Measurements from ENCODE around the gene INPP4B.
"Not testable (repeated sequence)": the region's sequence is repeated elsewhere in the genome, so short reads cannot be mapped to it uniquely, and the experiment has no call there.

The INPP4B gene

DNA sequence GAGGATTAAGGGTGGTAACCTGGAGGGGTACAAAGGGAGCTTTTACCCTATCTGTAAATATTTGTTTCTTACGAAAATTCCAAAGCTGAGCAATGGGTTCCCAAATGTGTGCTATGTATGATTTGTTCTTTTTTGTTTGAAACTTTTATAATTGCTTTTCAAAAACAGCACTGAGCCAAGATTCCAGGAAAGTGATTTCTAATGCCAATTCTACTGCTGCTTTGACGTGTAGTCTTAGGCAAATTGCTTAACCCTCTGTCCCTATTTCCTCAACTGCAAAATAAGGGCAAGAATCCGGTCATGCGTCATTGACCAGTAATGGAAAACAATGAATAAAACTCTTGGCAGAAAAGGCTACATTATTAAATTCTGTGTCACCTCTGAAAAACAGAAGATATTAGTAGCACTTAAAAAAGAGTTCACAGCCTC is 755.0 kb downstream of the INPP4B start:
- no peak for DNase-seq (ENCODE audit: low read depth in 2 of 2)

DNA sequence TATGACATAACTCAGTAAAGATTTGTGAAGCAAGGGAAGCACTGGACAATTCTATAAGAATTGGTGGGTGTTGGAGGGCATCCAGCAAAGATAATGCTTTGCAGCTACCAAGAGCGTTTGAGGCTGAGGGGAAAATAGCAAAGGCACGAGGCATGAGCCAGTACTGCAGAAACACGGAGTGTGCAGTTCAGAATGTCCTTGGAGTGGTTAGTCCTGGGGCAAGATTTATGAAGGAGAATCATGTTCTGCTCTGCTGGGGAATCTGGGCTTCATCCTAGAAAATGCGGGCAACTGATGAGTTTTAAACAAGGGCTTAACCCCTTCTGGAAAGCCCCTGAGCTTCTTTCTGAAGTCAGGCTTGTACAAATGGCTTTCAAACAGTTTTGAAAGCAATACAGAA is 757.2 kb downstream of the INPP4B start:
- DNase-seq (ENCODE audit: low read depth in 2 of 2), result no peak

DNA sequence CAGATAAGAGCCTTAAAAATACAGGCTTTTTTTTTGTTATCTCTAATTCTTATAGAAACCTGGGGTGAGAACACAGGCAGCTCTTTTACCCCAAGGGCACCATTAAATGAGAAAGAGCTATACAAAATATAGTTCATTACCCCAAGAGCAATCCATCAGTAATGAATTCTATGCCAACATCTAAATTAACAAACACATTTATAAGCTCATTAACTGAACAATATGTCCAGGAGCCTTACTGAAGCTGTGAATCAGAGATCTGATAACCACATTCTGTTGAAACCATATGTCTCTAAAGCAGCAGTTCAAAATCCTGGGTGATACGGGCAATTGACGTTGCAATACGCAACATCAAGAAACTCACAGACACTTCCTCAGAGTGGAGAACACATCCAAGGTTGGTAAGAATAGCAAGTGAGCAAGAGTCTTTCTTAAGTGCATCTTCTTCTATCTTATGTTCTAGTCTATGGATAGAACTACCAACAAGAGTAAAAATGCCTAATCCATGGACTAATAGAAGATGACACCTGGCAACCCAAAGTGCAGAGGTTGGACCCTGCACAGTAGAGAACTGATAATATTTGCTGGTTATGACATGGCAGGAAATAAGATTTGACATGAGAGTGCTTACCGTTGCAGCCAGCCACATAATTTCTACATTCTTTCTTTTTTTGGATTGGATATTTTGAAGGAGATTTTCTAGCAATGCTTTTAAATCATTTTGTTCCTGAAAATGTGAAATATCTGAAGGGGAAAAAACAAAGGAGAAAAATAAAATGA is 760.4 kb downstream of the INPP4B start:
- no peak for DNase-seq (ENCODE audit: low read depth in 2 of 2)

DNA sequence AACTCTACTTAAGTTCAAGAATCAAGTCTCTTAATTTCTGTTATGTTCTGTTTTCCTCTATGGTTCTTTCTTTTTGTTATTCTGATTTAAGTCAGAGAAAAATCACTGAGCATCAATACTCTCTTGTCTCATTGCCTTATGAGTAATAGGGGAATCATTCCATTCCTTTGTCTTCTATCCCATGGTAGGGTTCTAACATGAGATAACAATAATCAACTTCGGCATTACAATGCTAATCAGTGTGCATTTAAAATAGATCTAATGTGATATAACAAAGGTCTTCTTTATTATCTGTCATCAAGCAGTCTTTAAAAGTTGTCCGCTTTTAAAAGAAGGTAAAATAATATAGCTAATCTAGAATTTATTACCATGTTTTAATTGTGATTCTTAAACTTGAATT is 762.8 kb downstream of the INPP4B start:
- no peak for DNase-seq (ENCODE audit: low read depth in 2 of 2)

DNA sequence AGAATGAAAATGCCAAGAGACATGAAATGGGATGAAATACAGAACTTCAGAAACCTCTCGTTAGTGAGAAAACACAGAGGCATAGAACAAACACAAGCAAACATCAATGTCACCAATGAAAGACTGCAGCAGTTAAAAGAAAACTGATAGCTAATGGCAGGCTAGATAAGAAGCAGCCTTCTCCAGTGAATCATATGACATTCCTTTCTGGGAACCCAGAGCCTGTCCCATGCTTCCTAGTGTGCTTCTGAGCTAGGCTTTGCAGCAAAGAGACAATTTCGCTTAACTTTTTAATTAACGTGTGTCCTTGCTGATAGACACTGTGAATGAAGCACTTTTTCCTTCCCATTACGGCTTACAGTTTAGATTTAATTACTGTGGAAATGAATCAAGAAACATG is 765.1 kb downstream of the INPP4B start:
- DNase-seq (ENCODE audit: low read depth in 2 of 2), result no peak

DNA sequence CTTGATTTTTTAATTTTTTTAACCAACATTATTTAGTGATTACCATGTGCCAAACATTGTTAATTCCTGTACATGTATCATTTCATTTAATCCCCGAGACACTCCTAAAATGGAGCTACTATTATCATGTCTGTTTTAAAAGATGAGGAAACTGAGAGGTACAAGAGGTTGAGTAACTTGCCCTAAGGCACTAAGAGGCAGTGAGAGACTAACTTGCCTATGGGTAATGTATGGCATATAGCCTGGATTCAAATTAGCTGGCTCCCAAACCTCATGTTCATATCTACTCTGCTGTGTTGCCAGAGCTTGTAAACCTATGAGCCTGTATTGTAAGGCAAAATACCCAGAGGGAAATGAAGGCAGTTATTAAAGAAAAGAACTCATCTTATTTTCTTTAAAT is 766.1 kb downstream of the INPP4B start:
- DNase-seq (ENCODE audit: low read depth in 2 of 2), result no peak

DNA sequence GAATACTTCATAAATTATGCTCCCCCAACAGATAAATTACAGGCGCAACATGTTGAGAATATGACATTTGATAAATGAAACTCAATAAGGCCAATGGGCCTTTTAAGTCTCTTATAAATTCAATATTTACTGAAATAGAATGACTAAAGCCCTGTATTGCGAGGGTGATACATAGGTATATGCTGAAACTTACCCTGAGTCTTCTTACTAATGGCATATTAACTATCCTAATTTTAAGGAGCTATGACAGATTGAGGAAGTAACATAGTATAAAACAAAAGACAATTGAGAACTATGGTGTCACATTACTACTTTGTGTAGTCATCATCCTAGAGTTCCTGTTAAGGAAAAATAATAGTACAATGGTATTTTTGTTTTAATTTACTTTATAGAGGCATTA is 769.1 kb downstream of the INPP4B start:
- DNase-seq (ENCODE audit: low read depth in 2 of 2), result no peak

DNA sequence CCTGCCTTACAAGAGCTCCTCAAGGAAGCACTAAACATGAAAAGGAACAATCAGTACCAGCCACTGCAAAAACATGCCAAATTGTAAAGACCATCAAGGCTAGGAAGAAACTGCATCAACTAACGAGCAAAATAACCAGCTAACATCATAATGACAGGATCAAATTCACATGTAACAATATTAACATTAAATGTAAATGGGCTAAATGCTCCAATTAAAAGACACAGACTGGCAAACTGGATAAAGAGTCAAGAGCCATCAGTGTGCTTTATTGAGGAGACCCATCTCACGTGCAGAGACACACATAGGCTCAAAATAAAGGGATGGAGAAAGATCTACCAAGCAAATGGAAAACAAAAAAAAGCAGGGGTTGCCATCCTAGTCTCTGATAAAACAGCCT is 777.8 kb downstream of the INPP4B start:
- DNase-seq (ENCODE audit: low read depth in 2 of 2), result not testable (repeated sequence)

DNA sequence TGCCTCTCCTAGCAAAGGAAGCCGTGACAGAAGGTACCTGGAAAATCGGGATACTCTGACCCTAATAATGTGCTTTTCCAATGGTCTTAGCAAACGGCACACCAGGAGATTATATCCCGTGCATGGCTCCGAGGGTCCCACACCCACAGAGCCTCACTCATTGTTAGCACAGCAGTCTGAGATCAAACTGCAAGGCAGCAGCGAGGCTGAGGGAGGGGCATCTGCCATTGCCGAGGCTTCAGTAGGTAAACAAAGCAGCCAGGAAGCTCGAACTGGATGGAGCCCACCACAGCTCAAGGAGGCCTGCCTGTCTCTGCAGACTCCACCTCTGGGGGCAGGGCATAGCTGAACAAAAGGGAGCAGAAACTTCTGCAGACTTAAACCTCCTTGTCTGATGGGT is 779.5 kb downstream of the INPP4B start:
- DNase-seq (ENCODE audit: low read depth in 2 of 2), result not testable (repeated sequence)

DNA sequence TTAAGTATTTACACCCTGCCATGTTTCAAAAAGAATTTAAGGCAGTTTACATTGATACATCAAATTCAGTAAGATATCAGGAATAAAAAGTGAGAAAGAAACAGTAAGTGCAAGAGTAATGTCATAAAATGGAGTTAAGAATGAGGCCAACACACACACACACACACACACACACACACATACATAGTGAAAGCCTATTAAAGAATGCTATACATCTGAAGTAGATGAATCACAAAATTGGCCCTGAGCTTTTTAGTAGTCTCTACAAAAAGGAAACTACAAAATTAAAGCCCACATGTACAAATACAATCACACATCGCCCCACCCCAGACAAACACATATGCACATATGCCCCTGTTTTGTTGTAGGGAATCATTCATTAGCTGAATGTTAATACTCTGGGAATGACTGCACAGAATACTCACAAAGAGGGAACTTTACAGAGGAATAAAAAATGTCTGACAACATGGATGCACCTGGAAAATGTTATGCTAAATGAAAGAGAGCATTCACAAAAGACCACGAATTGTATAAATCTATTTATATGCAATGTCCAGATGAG is 780.9 kb downstream of the INPP4B start:
- no peak for DNase-seq (ENCODE audit: low read depth in 2 of 2)

DNA sequence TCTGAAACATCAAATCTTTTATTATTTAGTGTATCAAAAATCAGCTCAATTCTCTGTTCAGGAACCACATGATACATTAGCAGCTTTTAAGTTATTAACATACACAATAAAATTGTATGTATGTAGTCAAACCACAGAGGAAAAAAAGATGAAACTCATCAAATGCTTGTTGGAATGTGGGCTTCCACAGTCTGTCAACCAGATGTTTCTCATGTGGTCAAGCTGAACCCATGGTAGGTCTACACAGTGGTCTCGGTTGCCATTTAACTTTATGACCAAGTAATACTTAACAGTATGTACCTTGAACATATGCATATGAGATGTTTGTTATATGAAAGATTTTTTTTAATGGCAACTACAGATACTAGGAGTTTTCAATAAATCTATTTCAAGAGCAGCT is 781.9 kb downstream of the INPP4B start:
- no peak for DNase-seq (ENCODE audit: low read depth in 2 of 2)

DNA sequence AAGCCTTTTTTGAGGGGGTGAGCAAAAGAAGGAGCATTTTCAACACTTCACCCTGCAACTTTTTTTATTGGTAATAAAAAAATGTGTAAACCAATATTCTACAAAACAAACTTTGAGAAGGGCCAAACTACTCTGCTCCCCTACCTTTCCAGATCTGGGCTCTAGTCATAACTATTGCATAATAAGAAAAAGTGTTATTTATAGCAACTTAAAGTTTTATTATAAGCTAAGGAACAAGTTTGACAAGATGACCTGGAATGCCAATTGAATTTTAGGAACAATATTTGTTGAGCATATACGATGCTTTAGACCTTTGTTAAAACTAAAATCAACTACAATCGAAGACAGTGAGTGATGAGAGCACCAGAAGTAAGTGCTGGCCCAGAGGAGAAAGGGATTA is 800.1 kb downstream of the INPP4B start:
- DNase-seq (ENCODE audit: low read depth in 2 of 2), result no peak

DNA sequence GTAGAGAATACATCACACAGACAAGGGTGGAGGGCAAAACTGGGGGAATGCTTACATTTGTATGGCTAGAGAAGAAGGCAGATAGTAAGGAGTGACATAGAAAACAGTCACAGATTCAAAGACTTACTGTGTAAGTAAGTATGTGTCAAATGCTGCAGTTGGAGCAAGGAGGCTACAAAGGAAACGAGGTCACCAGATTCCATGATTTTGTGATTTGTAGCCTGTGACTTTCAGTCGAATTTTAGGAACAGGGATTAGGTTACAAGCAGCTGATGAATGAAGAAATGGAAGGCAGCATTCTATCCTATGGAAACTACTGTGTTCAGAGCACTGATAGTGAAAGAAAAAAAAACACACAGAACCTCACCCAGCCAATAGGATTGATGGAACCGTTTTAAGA is 801.8 kb downstream of the INPP4B start:
- DNase-seq (ENCODE audit: low read depth in 2 of 2), result no peak

DNA sequence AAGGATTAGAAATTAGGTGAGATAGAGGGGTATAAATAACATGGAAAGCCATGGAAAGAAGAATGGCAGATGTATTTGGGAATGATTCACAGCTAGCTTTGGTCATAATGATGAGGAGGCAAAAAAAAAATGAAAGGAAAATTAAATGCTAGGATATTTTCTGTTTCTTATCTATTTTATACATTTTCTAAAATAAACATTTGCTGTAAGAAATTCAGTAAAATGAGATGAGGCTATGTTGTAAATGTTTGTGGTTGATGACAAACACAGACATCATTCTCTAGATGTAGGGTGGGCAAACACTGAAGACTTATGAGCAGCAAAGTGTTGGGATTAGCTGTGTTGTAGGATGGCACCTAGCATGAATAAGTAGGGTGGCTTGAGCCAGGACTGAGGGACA is 802.6 kb downstream of the INPP4B start:
- no peak for DNase-seq (ENCODE audit: low read depth in 2 of 2)

DNA sequence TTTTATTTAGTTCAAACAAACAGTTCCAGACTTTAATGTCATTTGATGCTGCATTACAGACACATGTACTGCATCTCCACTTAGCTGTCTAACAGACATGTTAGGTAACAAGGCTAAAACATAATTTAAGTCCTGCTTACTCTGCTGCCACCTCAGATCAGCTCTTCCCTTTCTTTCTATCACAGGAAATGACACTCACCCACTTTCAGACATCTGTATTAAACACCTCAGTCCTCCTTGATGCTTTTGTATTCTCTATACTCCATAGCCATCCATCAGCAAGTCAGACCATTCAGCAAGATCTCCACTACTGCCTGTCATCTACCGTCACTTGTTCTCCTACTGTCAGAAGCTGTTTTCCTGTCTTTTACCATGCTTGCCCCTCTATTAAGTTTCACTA is 804.3 kb downstream of the INPP4B start:
- no peak for DNase-seq (ENCODE audit: low read depth in 2 of 2)

DNA sequence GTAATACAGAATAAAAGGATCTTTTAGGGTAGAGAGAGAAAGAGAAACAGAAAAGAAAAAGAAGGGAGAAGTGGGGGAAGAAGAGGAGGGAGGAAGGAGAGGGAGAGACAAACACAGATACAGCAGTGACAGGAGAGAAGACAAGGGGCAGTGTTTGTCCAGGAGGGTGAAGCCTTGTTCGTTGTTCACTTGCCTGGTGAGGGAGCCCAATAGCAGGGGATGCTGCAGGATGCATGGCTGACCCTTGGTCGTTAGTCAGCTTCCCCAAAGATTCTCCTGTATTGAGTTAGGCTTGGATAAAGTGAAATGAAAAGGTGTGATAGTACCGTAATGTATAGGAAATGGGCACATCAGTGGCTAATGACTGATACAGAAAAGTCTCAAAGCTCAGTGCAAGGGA is 806.1 kb downstream of the INPP4B start:
- DNase-seq (ENCODE audit: low read depth in 2 of 2), result no peak

DNA sequence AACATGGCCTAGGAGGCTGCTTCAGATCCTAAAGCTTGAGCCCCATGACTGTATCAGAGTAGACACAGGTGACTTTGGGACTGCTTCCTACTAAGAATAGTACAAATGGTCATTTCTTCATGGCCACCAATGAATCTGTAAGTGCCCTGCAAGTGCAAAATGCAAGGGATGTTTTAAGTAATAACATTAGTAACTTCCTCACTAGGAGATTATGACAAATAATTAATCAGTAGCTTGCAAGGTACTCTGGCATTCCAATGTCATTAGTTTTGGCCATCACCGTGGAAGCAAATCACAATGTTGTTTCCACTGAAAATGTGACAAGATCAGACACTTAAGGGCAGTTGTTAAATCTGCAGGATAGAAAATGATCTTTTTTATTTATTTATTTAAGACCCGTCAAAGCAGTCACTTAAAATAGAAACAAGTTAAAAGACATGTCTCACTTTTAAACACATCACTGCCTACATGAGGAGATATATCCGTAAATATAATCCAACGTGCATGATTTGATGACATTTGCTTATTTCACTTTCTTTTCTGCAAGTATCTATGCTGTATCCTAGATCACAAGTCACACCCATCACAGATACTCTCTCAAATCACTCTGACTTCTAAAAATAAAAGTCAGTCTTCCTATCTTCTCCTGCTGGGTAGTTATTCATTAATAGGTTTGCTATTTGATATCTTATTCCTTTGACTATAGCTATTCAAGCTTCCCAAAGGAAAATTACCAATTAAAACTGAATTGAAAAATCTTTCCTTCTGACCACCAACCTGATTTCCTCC is 809.1 kb downstream of the INPP4B start:
- DNase-seq (ENCODE audit: low read depth in 2 of 2), result no peak

DNA sequence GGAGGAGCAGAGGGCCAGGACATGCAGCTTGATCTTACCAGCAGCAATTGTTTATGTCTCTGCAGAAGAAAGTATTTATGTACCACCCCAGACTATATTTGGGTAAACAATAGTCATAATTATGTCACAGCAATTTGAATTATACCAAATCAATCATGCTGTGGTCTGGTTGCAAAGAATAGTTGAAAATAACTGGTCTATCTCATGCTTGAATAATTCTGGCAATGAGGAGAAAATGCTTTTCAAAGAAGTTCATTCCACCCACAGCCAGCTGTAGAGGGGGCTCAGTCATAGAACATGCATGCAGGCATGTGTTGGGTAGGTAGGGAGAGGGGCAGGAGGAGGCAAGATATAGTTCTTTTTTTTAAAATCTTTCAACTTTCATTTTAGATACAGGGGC is 810.5 kb downstream of the INPP4B start:
- DNase-seq (ENCODE audit: low read depth in 2 of 2), result no peak

DNA sequence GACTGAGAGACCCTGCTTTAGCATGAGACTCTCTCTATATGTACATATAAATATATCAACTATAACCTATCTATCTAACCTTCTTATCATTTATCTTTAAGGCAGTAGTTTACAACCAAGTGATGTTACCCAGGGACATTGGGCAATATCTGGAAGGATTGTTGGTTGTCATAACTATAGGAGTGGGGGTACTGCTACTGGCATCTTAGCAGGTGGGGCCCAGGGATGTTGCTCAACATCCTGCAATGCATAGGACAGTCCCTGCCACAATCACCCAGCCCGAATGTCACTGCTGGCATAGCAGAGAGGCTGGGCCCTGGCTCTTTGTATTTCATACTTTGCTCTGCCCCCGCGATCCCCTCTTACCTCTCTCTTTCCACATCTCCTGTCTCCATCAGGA is 812.0 kb downstream of the INPP4B start:
- no peak for DNase-seq (ENCODE audit: low read depth in 2 of 2)

DNA sequence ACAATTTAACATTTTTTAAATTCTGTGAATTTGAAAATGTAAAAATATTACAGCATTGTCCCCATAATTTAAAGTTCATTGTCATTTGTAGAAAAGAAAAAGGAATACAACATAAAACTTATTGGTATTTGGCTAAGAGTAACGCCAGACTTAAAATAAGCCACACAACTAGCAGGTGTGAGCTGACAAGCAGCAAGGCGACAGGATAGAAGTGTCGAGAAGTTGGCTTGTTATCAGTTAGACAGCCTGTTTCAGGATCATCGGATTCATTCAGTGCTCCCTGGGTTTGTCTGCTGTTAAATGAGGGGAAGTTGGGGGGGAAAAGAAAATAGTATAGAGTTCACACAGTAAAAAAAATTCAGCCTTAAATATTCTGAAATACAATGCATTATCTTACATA is 816.1 kb downstream of the INPP4B start:
- DNase-seq (ENCODE audit: low read depth in 2 of 2), result no peak

DNA sequence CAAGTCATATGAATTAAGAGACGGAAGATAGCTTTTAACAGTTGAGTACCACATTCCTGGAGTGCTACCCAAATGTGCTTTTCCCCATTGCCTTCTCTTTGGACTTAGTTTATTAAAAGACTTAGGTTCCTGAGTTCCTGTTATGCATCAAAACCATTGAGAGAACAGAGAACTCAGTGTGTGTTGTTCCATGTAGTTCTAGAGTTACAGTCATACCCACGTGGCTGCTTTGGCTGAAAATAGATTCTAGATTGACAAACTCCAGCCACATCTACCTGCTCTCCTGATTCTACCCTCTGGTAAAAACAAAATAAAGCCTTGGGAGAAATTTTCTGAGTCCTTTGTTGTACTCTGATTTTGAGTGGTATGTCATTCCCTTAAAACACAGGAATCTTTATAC is 824.3 kb downstream of the INPP4B start:
- no peak for DNase-seq (ENCODE audit: low read depth in 2 of 2)

DNA sequence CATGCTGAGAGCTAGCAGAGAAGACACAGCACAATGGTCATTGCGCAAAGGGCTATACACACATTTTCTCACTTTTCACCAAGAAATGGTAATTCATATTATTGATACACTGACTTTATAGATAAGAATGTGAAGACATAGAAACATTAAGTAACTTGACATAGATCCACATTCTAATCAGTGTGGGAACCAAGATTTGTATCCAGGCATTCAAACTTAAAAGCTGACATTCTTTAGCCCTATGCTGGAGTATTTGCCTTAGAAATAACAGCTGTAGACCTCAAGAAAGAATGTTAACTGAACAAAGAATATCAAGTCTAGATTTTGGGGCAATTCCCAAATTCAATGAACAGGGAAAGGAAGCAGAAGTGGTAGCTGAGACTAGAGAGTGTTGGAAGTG is 824.9 kb downstream of the INPP4B start:
- no peak for DNase-seq (ENCODE audit: low read depth in 2 of 2)

DNA sequence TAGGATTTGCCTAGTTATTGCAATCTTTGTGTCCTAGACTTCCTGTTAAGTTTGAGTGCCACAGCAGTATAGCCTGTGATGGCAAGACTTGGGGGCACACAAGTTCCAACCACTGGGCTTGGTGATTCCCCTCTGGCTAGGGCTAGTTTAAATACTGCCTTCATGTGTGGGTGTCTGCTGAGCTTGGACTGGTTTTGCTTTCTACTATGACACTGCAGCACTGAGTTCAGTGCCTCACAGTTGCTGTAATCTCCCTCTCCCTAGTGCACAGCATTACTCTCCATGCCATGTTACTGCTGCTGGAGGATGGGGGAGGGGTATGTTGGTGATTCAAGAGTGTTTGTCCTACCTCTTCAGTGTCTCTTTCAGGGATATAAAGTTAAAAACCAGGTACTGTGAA is 830.1 kb downstream of the INPP4B start:
- DNase-seq (ENCODE audit: low read depth in 2 of 2), result no peak
